NCI-H510A treated with DMSO at 0.1 percent for 48 hours (cell line): ENCODE measurements around the gene SOX30.
"Not testable (repeated sequence)": the region's sequence is repeated elsewhere in the genome, so short reads cannot be mapped to it uniquely, and the experiment has no call there.

ENCODE experiments used
- DNase-seq: peaks from one replicate; lab custom pipeline; 2025; lab: John Stamatoyannopoulos, UW

SOX30 gene

GRCh38 chr5:157652377-157652692 lies at the start of gene SOX30:
Gene SOX30, minus strand, starts transcription at chr5:157652438. Its CDS starts 360 bp downstream, at chr5:157652078.
- no peak for DNase-seq

DNA sequence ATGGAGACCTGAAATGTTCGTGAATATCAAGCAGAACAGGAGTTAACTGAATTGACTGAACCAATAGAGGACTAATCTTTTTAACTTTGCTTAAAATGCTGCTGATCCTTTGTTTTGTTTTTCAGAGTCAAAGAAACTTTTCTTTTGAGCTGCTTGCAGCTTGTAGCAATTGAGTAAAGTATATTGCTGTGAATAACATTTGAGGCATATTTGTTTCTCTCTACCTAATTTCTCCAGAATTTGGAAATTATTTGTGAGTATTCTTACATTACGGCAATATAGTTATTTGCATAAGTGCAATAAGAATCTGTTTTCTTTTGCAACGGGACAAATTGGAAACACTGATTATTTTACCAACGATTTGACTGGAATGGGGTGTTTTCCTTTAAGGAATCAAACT lies 46.4 kb upstream of the SOX30 start:
- DNase-seq = not testable (repeated sequence)

GRCh38 chr5:157696154-157696553 lies 43.9 kb upstream of the SOX30 start:
- DNase-seq = not testable (repeated sequence)

GRCh38 chr5:157693816-157694215 lies 41.6 kb upstream of the SOX30 start:
- not testable (repeated sequence) for DNase-seq

- no peak for DNase-seq
These were observed 38.6 kb upstream of the SOX30 start for GRCh38 chr5:157690690-157691433.

DNA sequence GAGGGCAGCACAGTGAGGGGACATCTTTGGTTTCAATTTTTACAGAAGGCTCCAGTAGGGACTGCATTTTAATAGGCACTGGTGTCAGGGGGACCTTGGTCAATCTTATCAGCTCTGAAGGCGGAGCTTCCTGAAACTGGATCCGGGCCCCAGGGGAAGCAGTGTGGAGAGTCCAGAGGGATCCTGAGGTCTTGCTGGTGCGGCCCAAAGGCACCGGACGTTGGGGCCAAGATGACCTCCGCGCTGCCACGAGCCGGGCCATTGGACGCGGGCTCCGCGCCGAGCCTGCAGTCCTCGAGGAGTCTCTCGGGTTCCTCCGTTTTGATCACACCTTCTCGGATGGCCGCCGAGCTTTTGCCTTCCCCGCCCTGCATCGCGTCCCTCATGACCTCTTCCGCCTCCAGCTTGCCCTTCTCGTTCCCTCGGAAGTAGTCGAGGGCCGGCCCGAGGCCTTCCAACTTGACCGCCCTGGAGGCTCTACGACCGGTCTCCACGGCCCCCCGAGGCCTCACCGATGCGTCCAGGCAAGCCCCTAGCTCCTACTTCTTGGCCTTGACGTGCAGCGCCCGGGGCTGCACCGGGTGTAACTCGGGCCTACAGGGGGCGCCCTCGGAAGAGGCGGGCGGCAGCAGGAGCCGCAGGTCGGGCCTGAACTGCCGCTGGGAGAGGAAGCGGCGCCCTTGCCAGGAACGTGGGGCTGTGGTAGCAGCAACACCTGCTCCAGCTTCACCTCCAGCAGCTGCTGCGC lies 37.9 kb upstream of the SOX30 start:
- no peak for DNase-seq

DNA sequence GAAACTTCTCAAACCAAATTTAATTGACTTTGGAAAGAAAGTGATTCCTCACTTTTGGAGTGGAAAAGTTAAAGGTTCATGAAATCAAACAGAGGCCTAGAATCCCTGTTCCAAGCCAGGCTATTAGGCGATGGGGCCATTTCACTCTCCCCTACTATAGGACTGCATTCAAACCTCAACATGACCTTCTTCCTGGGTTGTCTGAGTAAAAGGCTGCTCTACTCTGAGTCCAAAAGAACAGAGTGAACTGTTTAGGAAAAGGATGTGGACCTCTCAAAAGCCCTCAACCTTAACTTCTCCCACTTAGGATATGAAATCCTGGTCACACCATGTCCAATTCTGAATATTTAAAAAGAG lies 34.9 kb upstream of the SOX30 start:
- DNase-seq = no peak

GRCh38 chr5:157686276-157687197 lies 34.3 kb upstream of the SOX30 start:
- not testable (repeated sequence) for DNase-seq

GRCh38 chr5:157682257-157682656 lies 30.0 kb upstream of the SOX30 start:
- DNase-seq = no peak

DNA sequence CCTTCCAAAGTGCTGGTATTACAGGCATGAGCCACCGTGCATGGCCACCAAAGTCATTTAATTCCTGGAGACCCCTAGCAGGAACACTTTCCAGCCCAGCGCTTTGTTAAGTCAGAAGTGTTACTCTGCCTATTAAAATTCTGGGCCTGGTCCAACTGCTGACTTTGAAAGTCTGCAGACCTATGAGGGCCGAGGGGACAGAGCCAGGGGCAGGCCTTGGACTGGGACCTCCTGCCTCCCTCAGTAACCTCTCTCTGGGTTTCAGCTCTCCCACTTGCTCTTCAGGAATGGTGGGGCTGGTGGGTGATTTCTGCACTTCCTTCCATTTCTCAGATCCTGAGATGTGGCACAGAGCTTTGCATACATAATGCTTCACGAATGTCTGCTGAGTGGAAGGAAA lies 28.8 kb upstream of the SOX30 start:
- no peak for DNase-seq

GRCh38 chr5:157680239-157680638 lies 28.0 kb upstream of the SOX30 start:
- DNase-seq = no peak

DNA sequence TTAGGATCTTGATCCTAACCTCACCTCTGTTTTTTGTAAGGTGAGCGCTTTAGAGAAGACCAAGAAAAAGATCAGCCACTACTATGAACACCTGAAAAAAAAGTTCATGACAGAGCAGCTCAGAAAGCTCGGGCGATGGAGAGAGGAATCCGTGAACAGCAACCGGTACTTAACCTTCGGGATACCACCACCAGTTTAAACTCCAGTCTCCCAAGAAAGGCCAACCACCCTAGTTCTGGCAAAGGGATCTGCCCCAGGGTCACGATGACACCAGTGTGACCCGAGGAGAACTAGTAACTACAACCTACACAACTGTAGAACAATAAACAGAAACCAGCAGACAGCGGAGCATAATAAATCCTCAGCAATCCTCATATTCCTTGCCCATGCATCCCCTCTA lies 27.6 kb upstream of the SOX30 start:
- no peak for DNase-seq

- DNase-seq = no peak
These were observed 25.7 kb upstream of the SOX30 start for GRCh38 chr5:157677931-157678330.

GRCh38 chr5:157674351-157674750 lies 22.1 kb upstream of the SOX30 start:
- not testable (repeated sequence) for DNase-seq

DNA sequence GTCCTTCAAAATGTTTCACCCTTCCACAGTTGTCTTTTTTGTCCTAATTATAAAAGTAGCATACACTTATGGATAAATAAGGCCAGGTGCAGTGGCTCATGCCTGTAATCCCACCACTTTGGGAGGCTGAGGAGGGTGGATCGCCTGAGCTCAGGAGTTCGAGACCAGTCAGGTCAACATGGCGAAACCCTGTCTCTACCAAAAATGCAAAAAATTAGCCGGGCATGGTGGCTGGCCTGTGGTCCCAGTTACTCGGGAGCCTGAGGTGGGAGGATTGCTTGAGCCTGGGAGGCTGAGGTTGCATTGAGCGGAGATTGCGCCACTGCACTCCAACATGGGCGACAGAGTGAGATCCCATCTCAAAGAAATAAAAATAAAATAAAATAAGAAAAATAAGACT lies 20.7 kb upstream of the SOX30 start:
- DNase-seq = no peak

GRCh38 chr5:157671592-157672330 lies 19.5 kb upstream of the SOX30 start:
- no peak for DNase-seq

- no peak for DNase-seq
These were observed 18.7 kb upstream of the SOX30 start, which contains the start of gene C5orf52 for GRCh38 chr5:157670662-157671591. Gene C5orf52, plus strand, starts transcription at chr5:157671533. Its CDS starts 82 bp downstream, at chr5:157671615.

DNA sequence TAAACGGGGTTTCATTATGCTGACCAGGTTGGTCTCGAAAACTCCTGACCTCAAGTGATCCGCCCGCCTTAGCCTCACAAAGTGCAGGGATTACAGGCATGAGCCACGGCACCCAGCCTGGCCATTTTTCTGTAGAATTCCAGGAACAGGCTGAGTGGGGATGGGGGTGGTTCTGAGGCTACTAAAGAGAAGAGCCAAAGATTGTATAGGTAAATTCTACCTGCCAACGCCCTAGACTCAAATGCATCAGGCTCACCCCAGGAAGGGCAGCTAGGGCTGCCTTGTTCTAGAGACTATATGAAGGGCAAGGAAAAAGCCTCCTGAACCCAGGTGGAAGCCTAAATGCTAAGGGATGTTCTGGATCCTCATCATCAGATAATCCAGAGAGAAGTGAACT lies 17.5 kb upstream of the SOX30 start:
- no peak for DNase-seq

- no peak for DNase-seq
These were observed 16.1 kb upstream of the SOX30 start for GRCh38 chr5:157668356-157668755.

DNA sequence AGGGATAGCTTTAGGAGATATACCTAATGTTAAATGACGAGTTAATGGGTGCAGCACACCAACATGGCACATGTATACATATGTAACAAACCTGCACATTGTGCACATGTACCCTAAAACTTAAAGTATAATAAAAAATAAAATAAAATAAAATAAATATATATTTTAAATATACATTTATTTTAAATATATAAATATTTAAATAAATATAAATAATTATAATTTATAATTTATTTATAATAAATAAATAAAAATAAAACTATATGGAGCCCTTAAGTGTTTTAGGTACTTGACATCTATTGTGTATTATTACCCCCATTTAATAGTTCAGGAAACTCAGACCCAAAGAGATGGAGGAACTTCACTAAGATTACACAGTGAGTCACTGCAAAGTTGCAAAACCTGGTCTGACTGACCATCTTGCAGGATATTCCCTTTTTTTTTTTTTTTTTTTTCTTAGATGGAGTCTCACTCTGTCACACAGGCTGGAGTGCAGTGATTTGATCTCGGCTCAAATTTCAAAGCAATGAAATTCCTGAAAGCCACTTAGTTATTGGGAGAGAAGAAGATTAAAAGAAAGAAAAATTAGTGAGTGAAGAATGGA lies 13.3 kb upstream of the SOX30 start:
- DNase-seq = no peak
